ENCODE results near the gene MORN1.

MORN1 gene

DNA sequence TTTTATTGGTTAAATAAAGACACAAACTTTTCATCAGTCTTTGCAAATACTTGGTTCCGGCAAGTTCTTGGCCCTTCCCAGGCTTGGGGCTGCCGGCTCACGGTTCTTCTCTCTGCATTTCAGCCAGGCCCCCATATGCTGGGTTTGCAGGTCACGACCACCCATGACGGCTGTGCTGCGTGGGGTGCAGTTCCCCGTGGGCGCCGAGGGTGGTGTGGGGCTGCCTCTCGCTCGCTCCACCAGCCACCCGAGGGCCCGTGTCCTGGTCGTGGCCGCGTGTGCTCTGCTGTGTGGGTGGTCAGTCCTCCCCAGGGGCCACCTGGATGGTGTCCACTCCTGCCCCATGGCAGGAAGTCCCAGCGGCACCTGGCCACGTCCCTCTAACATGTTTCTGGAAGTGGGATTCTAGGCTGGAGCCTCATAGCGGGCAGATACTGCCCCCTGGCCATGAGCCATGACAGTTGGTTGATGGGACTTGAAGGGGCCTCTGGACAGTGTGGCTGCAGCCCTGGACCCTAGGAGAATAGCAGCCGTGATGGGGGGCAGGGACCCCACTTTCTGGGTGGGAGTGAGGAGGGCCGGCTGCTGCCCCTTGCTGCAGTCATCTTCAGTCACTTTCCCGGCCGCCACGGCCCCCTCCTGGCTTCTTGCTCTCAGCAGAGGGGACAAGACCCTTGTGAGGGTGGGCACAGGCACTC is 117.0 kb downstream of the MORN1 start:
- in situ Hi-C loops (cut with MboI; ENCODE audit: low pct_unique_long_range_greater_than_20kb, low sequenced_read_pairs, unreplicated experiment), result no loop called here
- TF ChIP-seq, protein P1, sequence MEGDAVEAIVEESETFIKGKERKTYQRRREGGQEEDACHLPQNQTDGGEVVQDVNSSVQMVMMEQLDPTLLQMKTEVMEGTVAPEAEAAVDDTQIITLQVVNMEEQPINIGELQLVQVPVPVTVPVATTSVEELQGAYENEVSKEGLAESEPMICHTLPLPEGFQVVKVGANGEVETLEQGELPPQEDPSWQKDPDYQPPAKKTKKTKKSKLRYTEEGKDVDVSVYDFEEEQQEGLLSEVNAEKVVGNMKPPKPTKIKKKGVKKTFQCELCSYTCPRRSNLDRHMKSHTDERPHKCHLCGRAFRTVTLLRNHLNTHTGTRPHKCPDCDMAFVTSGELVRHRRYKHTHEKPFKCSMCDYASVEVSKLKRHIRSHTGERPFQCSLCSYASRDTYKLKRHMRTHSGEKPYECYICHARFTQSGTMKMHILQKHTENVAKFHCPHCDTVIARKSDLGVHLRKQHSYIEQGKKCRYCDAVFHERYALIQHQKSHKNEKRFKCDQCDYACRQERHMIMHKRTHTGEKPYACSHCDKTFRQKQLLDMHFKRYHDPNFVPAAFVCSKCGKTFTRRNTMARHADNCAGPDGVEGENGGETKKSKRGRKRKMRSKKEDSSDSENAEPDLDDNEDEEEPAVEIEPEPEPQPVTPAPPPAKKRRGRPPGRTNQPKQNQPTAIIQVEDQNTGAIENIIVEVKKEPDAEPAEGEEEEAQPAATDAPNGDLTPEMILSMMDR (IDR thresholded peaks at IDR 0.05; ENCODE audit: extremely low read depth, insufficient read depth, missing control alignments), result no peak
- no peak for DNase-seq (ENCODE audit: low spot score)

DNA sequence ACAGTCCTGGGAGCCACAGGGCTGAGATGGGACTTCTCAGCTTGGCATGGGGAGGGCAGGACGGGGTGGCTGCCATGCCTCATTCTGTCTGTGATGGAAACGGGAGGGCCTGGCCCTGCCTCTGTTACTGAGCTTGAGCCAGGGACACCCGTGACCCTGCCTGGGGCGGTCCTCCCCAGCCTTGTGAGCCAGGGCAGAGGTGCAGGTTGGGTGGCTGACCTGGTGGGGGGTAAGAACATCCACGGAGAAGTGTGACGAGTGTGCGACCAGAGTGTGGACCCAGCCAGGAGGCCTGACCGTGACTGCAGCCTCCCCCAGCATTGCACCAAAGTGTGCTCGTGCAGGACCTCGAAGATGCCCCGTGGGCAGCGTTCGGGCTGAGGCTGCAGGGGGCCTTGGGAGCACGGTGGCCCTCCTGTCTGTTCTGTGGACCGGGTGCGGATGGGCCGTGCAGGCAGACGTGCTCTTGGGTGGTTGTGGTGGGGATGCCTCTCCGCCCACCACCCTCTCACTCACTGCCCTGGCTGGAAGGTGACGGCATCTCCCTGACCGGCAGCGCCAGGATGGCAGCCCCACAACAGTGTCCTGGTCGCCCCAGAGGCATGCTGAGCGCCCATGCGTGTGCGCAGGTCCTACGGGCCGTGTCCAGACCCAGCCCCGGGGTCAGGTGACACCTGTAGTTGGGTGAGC is 117.8 kb downstream of the MORN1 start:
- no peak for DNase-seq (ENCODE audit: low spot score)
- in situ Hi-C loops (cut with MboI; ENCODE audit: low pct_unique_long_range_greater_than_20kb, low sequenced_read_pairs, unreplicated experiment), result no loop called here
- TF ChIP-seq, protein P1 (IDR thresholded peaks at IDR 0.05; ENCODE audit: extremely low read depth, insufficient read depth, missing control alignments), result no peak

DNA sequence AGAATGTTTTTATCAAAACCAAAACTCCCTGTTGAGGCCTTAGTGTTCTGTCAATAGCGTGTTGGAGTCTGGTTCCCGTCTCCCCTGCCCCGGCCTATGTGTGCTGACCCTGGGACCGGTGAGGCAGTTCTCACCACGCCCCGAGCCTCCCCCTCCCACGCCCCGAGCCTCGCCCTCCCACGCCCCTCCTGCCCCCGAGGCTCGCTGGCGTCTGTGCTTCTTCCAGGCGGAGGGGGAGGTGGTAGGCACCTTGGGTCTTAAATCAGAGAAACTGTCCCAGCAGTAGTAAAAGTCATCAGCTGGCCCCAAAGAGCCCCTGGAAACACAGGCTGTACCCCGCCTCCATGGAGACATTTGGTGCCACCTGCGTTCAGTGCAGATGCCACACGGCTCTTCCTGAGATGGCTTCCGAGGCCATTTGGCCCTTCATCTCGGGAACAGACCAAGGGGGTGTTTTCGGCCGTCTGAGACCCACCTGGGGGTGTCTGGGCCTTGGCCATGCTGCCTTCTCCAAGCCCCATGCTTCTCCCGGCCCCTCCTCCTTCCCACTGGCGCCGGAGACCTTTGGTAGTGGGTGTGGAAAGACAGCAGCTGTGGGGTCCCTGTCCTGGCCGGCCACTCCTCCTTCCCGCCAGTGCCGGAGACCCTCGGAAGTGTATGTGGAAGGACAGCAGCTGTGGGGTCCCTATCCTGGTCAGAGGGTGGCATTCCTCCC is 118.5 kb downstream of the MORN1 start:
- in situ Hi-C loops (cut with MboI; ENCODE audit: low pct_unique_long_range_greater_than_20kb, low sequenced_read_pairs, unreplicated experiment), result no loop called here
- no peak for DNase-seq (ENCODE audit: low spot score)
- TF ChIP-seq, protein P1 (IDR thresholded peaks at IDR 0.05; ENCODE audit: extremely low read depth, insufficient read depth, missing control alignments), result no peak

DNA sequence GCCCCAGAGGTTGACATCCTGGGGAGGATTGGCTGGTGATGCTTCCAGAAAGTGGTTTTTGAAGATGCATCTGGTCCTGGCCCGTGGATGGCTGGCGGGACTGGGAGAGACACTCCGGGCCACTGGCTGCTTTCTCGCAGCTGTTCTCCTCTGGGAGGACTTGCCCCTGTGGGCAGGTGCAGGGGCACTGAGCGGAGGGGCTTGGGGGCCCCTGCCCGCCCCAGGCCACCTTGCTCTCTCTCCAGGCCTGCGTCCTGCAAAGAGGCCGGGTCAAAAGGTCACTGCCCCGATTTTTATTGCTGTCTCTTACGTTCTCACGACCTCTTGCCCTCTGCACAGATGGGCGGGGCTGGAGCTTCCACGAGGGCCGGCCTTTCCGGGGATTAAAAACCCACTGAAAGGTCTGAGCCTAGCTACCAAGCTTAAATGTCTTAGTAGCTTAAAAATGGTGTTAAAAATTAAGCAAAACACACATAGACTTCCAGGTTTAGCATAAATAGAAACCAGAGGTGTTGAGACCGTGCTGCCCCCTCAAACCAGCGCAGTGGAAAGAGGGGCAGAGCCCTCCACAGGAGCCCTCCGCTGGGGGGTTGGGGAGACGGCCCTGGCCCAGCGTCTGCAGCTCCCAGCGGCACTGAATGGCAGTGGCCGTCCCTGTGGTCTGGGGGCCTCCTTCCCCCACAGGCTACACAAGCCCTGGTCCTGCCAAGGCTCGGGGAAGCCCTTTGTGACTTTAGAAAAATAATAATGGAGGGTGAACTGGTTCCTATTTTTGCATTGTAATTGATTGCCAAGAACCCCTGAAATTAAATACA is 119.3 kb downstream of the MORN1 start:
- TF ChIP-seq, protein P1 (IDR thresholded peaks at IDR 0.05; ENCODE audit: extremely low read depth, insufficient read depth, missing control alignments), result no peak
- DNase-seq (ENCODE audit: low spot score), result no peak
- in situ Hi-C loops (cut with MboI; ENCODE audit: low pct_unique_long_range_greater_than_20kb, low sequenced_read_pairs, unreplicated experiment), result no loop called here
